Activated CD4-positive, alpha-beta T cell treated with anti-CD3 and anti-CD28 coated beads for 36 hours (primary cell): ENCODE measurements around the gene COX20. TPM values are rescaled to one million over a fixed set of nuclear protein-coding genes. Genes with fewer than 3 reads are reported as not detected.

Experiments used
- ATAC-seq: fragments of 200-7000 bp; cut with Tn5 transposase; one replicate; pipeline ENCODE4 v1.10.0; 2021; ENCODE audit warnings: mild to moderate bottlenecking, moderate library complexity
- CTCF ChIA-PET: fragments of 350-600 bp; sonication (Branson Sonifier 250); formaldehyde crosslinking; loops from one replicate; lab custom pipeline; 2021; ENCODE audit warnings: antibody characterized with exemption; lab: Charles Lee
- POLR2A ChIA-PET: fragments of 350-600 bp; sonication (Branson Sonifier 250); formaldehyde crosslinking; loops from one replicate; lab custom pipeline; 2021; ENCODE audit warnings: antibody characterized with exemption, inconsistent platforms; lab: Charles Lee
- DNase-seq: peaks from one replicate; pipeline ENCODE4 v3.0.0-alpha.2; 2020
- H3K27ac Mint-ChIP-seq: one replicate; pipeline ENCODE4 v1.8.0; 2021; ENCODE audit warnings: mixed read lengths
- H3K27me3 Mint-ChIP-seq: one replicate; pipeline ENCODE4 v1.8.0; 2021; ENCODE audit warnings: mixed read lengths
- H3K36me3 Mint-ChIP-seq: one replicate; pipeline ENCODE4 v1.8.0; 2021; ENCODE audit warnings: low read depth, mixed read lengths
- H3K4me1 Mint-ChIP-seq: one replicate; pipeline ENCODE4 v1.8.0; 2021; ENCODE audit warnings: mixed read lengths
- H3K4me3 Mint-ChIP-seq: one replicate; pipeline ENCODE4 v1.8.0; 2021; ENCODE audit warnings: mild to moderate bottlenecking, moderate library complexity, mixed read lengths
- H3K9me3 Mint-ChIP-seq: one replicate; pipeline ENCODE4 v1.8.0; 2021; ENCODE audit warnings: low read depth, mixed read lengths
- intact Hi-C, 2 experiments: fragments of 100-400 bp; cut with DNase I in 1 of 2; cut with micrococcal nuclease in 1 of 2; formaldehyde crosslinking; loops; one replicate each; pipeline versions ENCODE4 v1.14.2 to v1.15.1; 2022 to 2024; cut with DNase I, micrococcal nuclease
- total RNA-seq, 2 experiments: library from RNA; stranded (reverse); gene quantifications; one replicate each; pipeline ENCODE4 v1.2.3, GENCODE V29; 2021

The COX20 gene
- total RNA-seq, 2 experiments from 2014 or later: 32.0 to 33.2 TPM

DNA sequence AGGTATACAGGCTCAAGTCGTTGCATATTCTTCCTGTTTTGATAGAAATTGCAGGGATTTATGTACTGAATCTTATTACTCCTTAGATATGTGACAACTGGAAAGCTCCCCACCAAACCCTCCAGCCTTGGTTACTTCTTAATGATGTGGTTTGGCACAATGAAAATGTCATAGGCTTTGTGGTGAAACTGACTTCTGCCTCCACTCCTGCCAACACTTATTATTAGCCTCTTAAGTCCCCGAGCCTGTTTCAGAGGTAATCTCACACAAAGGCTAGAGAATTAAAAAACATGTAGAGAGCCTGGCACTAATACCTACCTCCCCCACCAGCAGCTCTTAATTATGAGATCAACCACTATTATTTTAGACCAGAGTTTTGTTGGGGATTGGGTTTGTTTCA is 4.2 kb downstream of the COX20 start:
- CTCF ChIA-PET: interaction anchor here (0.9 to 2.1 kb wide), 7 partner anchors 9 to 24 kb away, joined by 3 to 9 read pairs (median 5); partner anchors contain the start of gene HNRNPU
- Mint-ChIP-seq H3K36me3 (peaks cover 79% of the 10 kb centered on the region), H3K9me3 (no peaks in the 10 kb centered on the region), H3K27ac (no peak overlapping the region), H3K4me1 (peaks cover 59% of the 10 kb centered on the region), H3K4me3 (no peak overlapping the region), H3K27me3 (no peaks in the 10 kb centered on the region)
- intact Hi-C loops: loop anchor here (10.0 kb wide), 3 partner anchors 205 to 1725 kb away; partner anchors contain the start of genes CNST (in 1 of the 2) and TFB2M (in 1 of the 2)
- no peak for ATAC-seq
- POLR2A ChIA-PET: interaction anchor here (0.6 to 1.5 kb wide), 6 partner anchors 10 to 131 kb away, joined by 3 to 5 read pairs (median 3); no protein-coding TSS in a partner anchor
- DNase-seq: no peak

DNA sequence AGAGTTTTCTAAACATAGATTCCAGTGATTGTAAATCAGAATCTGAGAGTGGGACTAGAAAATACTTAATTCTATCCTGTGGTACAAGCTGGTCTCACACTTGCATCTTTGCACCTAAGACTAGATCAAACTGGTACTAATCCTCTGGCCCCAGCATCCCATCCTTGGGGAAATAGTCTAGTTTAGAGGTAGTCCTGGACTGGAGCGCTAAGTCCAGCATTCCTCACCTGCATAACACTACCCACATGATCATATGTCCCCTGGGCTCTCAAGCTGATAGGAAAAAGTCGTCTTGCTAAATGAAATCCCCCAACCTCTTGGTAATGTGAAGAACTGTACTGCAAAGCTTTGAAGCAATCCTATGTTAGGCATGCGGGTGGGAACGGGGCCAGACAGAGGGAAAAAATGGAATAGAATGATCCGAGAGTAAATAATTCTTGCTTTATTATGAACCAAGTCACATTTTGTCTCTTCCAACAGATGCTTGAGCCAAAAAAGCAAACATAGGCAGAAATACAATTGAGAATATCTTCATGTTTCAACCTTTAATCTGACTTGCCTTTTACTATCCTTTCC is 4.8 kb downstream of the COX20 start:
- no peak overlapping the region for H3K4me3 Mint-ChIP-seq
- no peaks in the 10 kb centered on the region for H3K27me3 Mint-ChIP-seq
- peaks cover 82% of the 10 kb centered on the region for H3K36me3 Mint-ChIP-seq
- ChIA-PET CTCF (interaction anchor here (1.2 to 2.1 kb wide), 6 partner anchors 9 to 24 kb away, joined by 3 to 9 read pairs (median 6); partner anchors contain the start of gene HNRNPU), POLR2A (interaction anchor here (0.6 to 1.5 kb wide), 5 partner anchors 10 to 131 kb away, joined by 3 to 4 read pairs (median 3); no protein-coding TSS in a partner anchor)
- DNase-seq (no peak), ATAC-seq (no peak)
- no peaks in the 10 kb centered on the region for H3K9me3 Mint-ChIP-seq
- peak overlapping the region; percentile 51 for H3K27ac Mint-ChIP-seq
- H3K4me1 Mint-ChIP-seq: peaks cover 62% of the 10 kb centered on the region
- intact Hi-C loops: no loop called here

DNA sequence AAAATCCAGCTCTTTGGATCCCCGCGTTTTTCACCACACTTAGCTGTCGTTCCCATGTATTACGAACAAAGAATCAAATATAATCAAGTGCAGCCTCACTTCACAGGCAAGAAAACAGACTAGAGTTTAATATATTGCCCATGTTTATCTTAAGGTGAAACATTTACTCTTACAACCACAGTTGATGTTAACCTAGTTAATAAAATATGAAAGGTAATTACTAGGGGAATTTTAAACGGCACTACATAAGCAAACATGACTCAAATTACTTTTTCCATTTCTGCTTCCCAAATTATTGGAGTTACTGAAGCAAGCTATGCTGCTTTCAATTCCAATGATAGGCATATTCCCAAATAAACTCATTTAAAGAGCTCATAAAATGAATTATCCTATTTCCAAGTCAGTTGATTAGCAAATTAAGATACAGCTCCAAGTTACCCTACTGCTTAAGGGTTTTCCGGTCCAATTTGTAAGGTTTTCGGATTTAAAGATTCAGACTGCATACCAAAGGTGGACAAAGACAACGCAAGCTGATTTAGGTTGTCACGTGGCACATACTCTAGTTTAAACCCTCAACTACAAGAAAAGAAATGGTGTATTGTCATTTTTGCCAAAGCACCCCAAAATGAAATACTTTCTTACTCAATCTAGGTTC is 5.9 kb downstream of the COX20 start:
- ATAC-seq (no peak), DNase-seq (no peak)
- no peaks in the 10 kb centered on the region for H3K27me3 Mint-ChIP-seq
- H3K9me3 Mint-ChIP-seq: no peaks in the 10 kb centered on the region
- peaks cover 87% of the 10 kb centered on the region for H3K36me3 Mint-ChIP-seq
- no peak overlapping the region for H3K27ac Mint-ChIP-seq
- ChIA-PET CTCF (interaction anchor here (0.6 to 2.1 kb wide), 5 partner anchors 9 to 201 kb away, joined by 3 to 8 read pairs (median 7); no protein-coding TSS in a partner anchor), POLR2A (interaction anchor here (0.6 kb wide), 1 partner anchor 14 kb away, joined by 3 read pairs; no protein-coding TSS in a partner anchor)
- peaks cover 69% of the 10 kb centered on the region for H3K4me1 Mint-ChIP-seq
- H3K4me3 Mint-ChIP-seq: no peak overlapping the region
- intact Hi-C loops: no loop called here

DNA sequence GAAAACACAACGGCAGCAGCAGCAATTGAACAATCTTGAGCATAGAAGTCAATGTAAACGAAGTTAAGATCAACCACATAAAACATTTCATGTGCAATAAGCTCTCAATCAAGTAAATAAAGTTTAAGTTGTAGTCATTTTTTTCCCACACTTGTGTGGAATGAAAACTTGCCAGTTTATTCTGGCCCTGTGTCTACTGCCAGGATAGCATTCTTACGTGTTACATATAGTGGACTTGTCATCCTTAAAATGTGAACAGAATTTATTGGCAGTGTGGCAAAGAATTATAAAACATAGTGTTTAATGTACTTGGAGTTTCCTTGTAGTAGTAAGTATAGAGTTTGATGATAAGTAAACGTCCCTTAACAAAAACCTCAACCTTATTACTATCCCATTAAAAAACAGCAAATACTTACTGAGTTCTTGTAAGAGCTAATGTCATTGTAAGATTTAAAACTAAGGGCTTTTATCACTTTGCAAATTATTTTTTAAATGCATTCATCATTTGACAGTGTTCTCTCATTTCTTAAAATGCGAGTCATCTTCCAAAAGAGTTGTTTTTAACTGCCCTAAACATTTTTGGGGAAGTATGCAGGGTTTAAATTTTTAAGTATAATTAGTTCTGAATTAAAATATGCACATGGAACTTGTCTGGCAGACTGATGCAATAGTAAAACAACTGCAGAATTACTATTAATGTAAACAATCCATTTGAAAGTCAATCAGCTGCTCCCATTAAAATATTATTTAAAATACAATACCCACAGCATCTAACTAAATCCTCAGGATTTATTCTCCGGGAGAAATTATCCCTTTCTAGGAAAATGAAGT is 7.9 kb downstream of the COX20 start:
- intact Hi-C loops: no loop called here
- no peaks in the 10 kb centered on the region for H3K9me3 Mint-ChIP-seq
- no peaks in the 10 kb centered on the region for H3K27me3 Mint-ChIP-seq
- DNase-seq (no peak), ATAC-seq (no peak)
- H3K4me1 Mint-ChIP-seq: peaks cover 64% of the 10 kb centered on the region
- ChIA-PET POLR2A (no interaction called here), CTCF (interaction anchor here (0.7 to 1.4 kb wide), 5 partner anchors 10 to 199 kb away, joined by 3 to 4 read pairs (median 4); no protein-coding TSS in a partner anchor)
- peaks cover 79% of the 10 kb centered on the region for H3K36me3 Mint-ChIP-seq
- H3K27ac Mint-ChIP-seq: no peak overlapping the region
- no peak overlapping the region for H3K4me3 Mint-ChIP-seq

DNA sequence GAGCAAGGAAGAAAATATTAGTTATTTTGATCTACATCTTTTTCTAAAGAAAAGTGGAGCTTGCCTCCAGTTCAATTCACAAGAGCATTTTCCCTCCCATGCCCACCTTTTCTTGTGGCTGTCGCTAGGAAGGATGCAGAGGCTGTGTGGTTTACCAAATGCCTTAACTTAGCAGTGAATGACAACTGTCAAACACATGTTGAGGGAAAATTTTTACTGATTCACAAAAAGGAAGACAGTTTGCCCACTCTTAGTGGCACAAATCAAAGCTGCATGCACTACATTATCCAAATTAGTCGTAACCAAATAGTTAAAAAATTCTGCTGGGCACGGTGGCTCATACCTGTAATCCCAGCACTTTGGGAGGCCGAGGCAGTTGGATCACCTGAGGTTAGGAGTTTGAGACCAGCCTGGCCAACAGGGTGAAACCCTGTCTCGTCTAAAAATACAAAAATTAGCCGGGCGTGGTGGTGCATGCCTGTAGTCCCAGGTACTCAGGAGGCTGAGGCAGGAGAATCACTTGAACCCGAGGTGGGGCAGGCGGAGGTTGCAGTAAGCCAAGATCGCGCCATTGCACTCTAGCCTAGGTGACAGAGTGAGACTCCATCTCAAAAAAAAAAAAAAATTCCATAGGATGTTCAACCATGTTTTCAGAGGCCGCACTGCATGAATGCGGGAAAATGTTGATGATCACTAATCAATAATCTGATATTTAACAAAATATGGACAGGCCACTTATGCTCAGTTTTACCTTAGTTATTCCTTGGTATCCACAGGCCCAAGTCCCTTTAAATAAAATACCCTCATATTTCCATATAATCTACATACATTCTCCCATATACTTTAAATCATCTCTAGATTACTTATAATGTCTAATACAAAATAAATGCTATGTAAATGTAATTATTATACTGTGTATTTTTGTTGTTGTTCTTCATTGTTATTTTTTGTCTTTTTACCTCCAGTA is 9.0 kb downstream of the COX20 start:
- no peak for ATAC-seq

DNA sequence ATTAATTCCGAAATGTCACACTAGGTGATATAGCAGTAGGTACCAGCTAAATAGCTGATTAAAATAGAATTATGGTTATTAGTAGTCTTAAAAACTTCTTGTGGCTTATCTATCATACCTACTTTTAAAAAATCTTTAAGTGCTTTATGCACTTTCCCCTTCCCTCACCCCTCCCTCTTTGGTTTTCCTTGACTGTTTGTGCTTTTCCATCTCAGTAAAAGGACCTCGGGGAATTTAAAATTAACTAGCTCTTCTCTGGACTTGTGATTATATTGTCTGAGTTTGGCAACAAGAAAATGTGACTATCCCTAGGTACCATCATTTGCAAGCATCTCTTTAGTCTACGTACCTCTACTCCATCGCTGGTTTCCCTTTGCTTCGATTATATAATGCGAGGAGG is 11.2 kb downstream of the COX20 start:
- Mint-ChIP-seq H3K4me1 (peaks cover 54% of the 10 kb centered on the region), H3K4me3 (no peak overlapping the region), H3K36me3 (peaks cover 71% of the 10 kb centered on the region), H3K27me3 (no peaks in the 10 kb centered on the region), H3K27ac (no peak overlapping the region), H3K9me3 (no peaks in the 10 kb centered on the region)
- ChIA-PET POLR2A (interaction anchor here (1.1 to 2.7 kb wide), 2 partner anchors 9 to 12 kb away, joined by 5 to 8 read pairs; no protein-coding TSS in a partner anchor), CTCF (interaction anchor here (1.0 to 5.8 kb wide), 3 partner anchors 10 to 14 kb away, joined by 3 to 29 read pairs (median 20); no protein-coding TSS in a partner anchor)
- ATAC-seq: no peak
- intact Hi-C loops: loop anchor here in 1 of 2 experiments (1.0 kb wide), 1 partner anchor 11 kb away; no protein-coding TSS in a partner anchor
- DNase-seq: no peak

More for the DNA sequence above, 9.0 kb downstream of the COX20 start:
- H3K27me3 Mint-ChIP-seq: no peaks in the 10 kb centered on the region
- DNase-seq: no peak
- ChIA-PET POLR2A (interaction anchor here (0.9 kb wide), 1 partner anchor 8 kb away, joined by 3 read pairs; no protein-coding TSS in a partner anchor), CTCF (interaction anchor here (0.7 to 1.4 kb wide), 3 partner anchors 10 to 198 kb away, joined by 3 read pairs; no protein-coding TSS in a partner anchor)
- intact Hi-C loops: no loop called here
- H3K4me1 Mint-ChIP-seq: peaks cover 58% of the 10 kb centered on the region
- H3K36me3 Mint-ChIP-seq: peaks cover 77% of the 10 kb centered on the region
- no peak overlapping the region for H3K27ac Mint-ChIP-seq
- H3K9me3 Mint-ChIP-seq: no peaks in the 10 kb centered on the region
- H3K4me3 Mint-ChIP-seq: no peak overlapping the region

DNA sequence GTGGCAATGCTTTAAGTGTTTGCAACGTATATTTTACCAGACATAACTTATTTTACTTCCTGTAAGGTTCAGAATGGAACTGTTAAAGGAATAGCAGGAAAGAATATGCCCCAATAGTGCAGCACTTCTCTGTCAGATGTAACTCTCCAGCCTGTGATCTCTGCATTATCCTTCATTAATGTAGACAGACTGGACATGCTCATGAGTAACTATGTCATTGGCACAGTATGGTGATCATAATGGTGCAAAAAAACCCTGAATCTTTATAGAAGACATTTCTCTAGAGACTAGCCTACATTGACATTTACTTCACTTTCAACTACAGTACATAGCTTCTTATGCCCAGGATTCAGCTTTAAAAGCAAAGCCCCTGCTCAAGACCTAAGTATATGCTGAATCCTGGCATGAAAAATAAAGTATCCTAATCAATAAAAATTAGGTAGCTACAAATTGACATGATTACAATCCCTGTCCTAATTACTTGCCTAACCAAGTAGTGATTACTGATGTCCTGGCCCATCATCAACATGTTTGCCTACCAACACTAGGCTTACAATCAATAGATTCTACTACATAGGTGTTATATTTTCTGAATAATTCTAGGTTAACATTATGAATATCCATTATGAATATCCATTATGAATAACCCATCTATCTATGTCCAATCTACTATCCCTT is 13.9 kb downstream of the COX20 start:
- intact Hi-C loops: no loop called here
- H3K27me3 Mint-ChIP-seq: no peaks in the 10 kb centered on the region
- H3K4me3 Mint-ChIP-seq: no peak overlapping the region
- DNase-seq (no peak), ATAC-seq (no peak)
- no peaks in the 10 kb centered on the region for H3K9me3 Mint-ChIP-seq
- H3K36me3 Mint-ChIP-seq: peaks cover 72% of the 10 kb centered on the region
- H3K4me1 Mint-ChIP-seq: peaks cover 63% of the 10 kb centered on the region
- peak overlapping the region; percentile 65 for H3K27ac Mint-ChIP-seq
- POLR2A ChIA-PET: interaction anchor here (0.7 kb wide), 1 partner anchor 13 kb away, joined by 4 read pairs; no protein-coding TSS in a partner anchor
- CTCF ChIA-PET: interaction anchor here (0.6 to 5.8 kb wide), 7 partner anchors 8 to 15 kb away, joined by 3 to 29 read pairs (median 8); no protein-coding TSS in a partner anchor

DNA sequence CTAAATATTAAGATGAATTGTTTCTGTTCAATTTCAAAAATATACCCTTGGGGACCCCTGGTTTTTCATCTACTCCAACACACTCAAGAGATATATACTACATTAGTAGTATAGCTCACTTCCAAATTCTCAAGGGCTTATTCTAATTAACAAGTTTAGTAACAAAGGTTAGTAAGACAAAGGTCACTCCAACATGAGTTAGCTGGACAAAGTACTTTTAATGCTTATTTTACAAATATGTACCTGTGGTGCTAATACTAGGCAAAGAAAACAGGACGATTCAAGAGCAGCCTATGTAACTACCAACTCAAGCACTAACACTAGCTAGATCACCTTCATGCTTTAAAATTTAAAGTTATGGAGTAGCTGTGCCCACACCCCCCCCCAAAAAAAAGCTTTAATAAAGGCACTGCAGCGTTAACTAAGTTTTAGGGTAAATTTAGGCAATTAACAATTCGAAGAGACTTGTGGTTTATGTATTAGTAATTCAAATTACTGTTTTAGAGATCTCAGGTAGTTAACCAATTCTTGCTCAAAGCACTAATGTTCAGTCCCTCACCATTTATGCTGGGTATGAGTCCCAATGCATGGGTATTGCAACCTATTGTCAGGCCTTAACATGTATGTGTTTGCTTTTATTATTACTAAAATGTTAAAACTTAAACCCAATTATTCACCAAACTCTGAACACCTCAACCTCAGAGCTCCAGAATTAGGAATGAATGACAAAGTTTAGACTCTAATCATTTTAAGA is 14.8 kb downstream of the COX20 start:
- no peak for ATAC-seq
- peaks cover 74% of the 10 kb centered on the region for H3K36me3 Mint-ChIP-seq
- H3K9me3 Mint-ChIP-seq: no peaks in the 10 kb centered on the region
- H3K4me1 Mint-ChIP-seq: peaks cover 65% of the 10 kb centered on the region
- H3K4me3 Mint-ChIP-seq: no peak overlapping the region
- no peaks in the 10 kb centered on the region for H3K27me3 Mint-ChIP-seq
- peak overlapping the region; percentile 55 for H3K27ac Mint-ChIP-seq
- intact Hi-C loops: no loop called here
- ChIA-PET POLR2A (interaction anchor here (0.7 kb wide), 2 partner anchors 10 to 11 kb away, joined by 3 to 14 read pairs; no protein-coding TSS in a partner anchor), CTCF (interaction anchor here (1.4 to 5.8 kb wide), 7 partner anchors 7 to 16 kb away, joined by 3 to 29 read pairs (median 9); no protein-coding TSS in a partner anchor)
- no peak for DNase-seq

DNA sequence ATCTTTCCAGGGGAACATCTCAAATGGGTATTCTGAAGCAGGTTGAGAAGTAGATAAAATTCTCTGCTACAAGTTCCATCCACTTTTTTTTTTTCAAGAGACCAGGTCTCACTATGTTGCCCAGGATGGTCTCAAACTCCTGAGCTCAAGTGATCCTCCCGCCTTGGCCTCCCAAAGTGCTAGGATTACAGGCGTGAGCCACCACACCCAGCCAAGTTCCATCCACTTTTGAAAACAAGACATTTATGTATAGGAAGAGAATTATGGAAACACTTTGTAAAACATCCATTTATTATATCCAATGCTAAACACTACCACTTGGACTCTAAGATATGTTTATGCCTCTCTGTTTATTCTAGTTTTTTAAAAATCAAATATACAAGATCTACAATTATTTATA is 15.4 kb downstream of the COX20 start:
- ChIA-PET CTCF (interaction anchor here (1.0 to 5.8 kb wide), 7 partner anchors 7 to 17 kb away, joined by 3 to 29 read pairs (median 8); no protein-coding TSS in a partner anchor), POLR2A (interaction anchor here (0.7 to 1.2 kb wide), 3 partner anchors 12 to 15 kb away, joined by 5 to 14 read pairs (median 6); partner anchors contain the start of gene COX20)
- Mint-ChIP-seq H3K27ac (peak overlapping the region; percentile 55), H3K4me3 (no peak overlapping the region), H3K36me3 (peaks cover 74% of the 10 kb centered on the region), H3K9me3 (no peaks in the 10 kb centered on the region), H3K27me3 (no peaks in the 10 kb centered on the region), H3K4me1 (peaks cover 66% of the 10 kb centered on the region)
- ATAC-seq: no peak
- no peak for DNase-seq
- intact Hi-C loops: no loop called here
